ENCODE data around the gene OR5B21.

The OR5B21 gene

GRCh38 chr11:58490827-58491226 lies 17.1 kb downstream of the OR5B21 start:
- no peak for DNase-seq

- DNase-seq = no peak
These were observed 20.7 kb downstream of the OR5B21 start for GRCh38 chr11:58487170-58487569.

GRCh38 chr11:58485961-58486360 lies 21.9 kb downstream of the OR5B21 start:
- no peak for DNase-seq

GRCh38 chr11:58471892-58472291 lies 36.0 kb downstream of the OR5B21 start:
- no peak for DNase-seq

GRCh38 chr11:58466293-58466692 lies 41.6 kb downstream of the OR5B21 start:
- DNase-seq = no peak

- no peak for DNase-seq
These were observed 42.2 kb downstream of the OR5B21 start for GRCh38 chr11:58465690-58466089.

Data from NCI-H1436 treated with DMSO at 0.1 percent for 48 hours (cell line).